H1 (cell line): ENCODE measurements around the gene NSG2. TPM values are rescaled to one million over a fixed set of nuclear protein-coding genes. Genes with fewer than 3 reads are reported as not detected.

ENCODE experiments used
- CTCF ChIA-PET: fragments of 300-600 bp; sonication (Branson Sonifier 250); formaldehyde crosslinking; loops from one replicate; lab custom pipeline; 2021; ENCODE audit not compliant: partially characterized antibody; lab: Charles Lee
- POLR2A ChIA-PET: fragments of 300-600 bp; sonication (Branson Sonifier 250); formaldehyde crosslinking; loops from one replicate; lab custom pipeline; 2021; ENCODE audit warnings: inconsistent platforms; ENCODE audit not compliant: partially characterized antibody; lab: Charles Lee
- DNase-seq, 2 experiments: peaks; one replicate each; pipeline versions ENCODE4 v3.0.0 to v3.0.0-alpha.2; 2010 to 2022; ENCODE audit warnings: low spot score in 2 of 2, low read depth in 1 of 2, mixed read lengths in 1 of 2
- FAIRE-seq: peaks from 2 replicates; lab custom pipeline; 2011; peaks lifted over from hg19 to GRCh38; lab: Jason Lieb, UNC
- H2AFZ ChIP-seq: 2 replicates; pipeline ENCODE4 v1.8.1; 2012; ENCODE audit warnings: low read length, inconsistent platforms
- H2AK5ac ChIP-seq: 2 replicates; pipeline ENCODE4 v1.6.1; 2013; ENCODE audit warnings: low read depth, low read length
- H2BK120ac ChIP-seq: replicated peaks from 2 replicates; pipeline ENCODE3; 2013; ENCODE audit warnings: low read depth, low read length, inconsistent platforms
- H2BK12ac ChIP-seq: 2 replicates; pipeline ENCODE4 v1.6.1; 2013; ENCODE audit warnings: low read depth, low read length
- H2BK15ac ChIP-seq: 2 replicates; pipeline ENCODE4 v1.6.1; 2013; ENCODE audit warnings: low read length
- H2BK20ac ChIP-seq: 2 replicates; pipeline ENCODE4 v1.6.1; 2013; ENCODE audit warnings: low read length
- H2BK5ac ChIP-seq: 2 replicates; pipeline ENCODE4 v1.6.1; 2013; ENCODE audit warnings: low read depth, low read length
- H3K14ac ChIP-seq: 2 replicates; pipeline ENCODE4 v1.6.1; 2013; ENCODE audit warnings: inconsistent platforms; ENCODE audit not compliant: insufficient read length
- H3K18ac ChIP-seq: 2 replicates; pipeline ENCODE4 v1.6.1; 2013; ENCODE audit warnings: low read length; ENCODE audit errors: extremely low read depth
- H3K23ac ChIP-seq: 2 replicates; pipeline ENCODE4 v1.6.1; 2013; ENCODE audit warnings: inconsistent platforms; ENCODE audit not compliant: insufficient read length
- H3K23me2 ChIP-seq: 2 replicates; pipeline ENCODE4 v1.6.1; 2013; ENCODE audit warnings: low read depth, low read length
- H3K27ac ChIP-seq: 2 replicates; pipeline ENCODE4 v1.6.1; 2011; ENCODE audit warnings: low read depth, low read length, inconsistent platforms
- H3K27me3 ChIP-seq, 4 experiments: replicated peaks in 1 of 4; 1 replicate in 1 of 4; 2 replicates in 3 of 4; pipeline versions ENCODE4 v1.6.1 to v1.8.1; 2011 to 2013; ENCODE audit warnings: low read length in 3 of 4, mild to moderate bottlenecking in 3 of 4, inconsistent platforms in 2 of 4, mixed read lengths in 2 of 4, moderate library complexity in 1 of 4; ENCODE audit not compliant: control insufficient read depth in 3 of 4, insufficient read depth in 3 of 4; ENCODE audit errors: extremely low read depth in 1 of 4
- H3K36me3 ChIP-seq, 4 experiments: 2 replicates each; pipeline versions ENCODE4 v1.6.1 to v1.8.1; 2011 to 2013; ENCODE audit warnings: mild to moderate bottlenecking in 4 of 4, low read length in 3 of 4, moderate library complexity in 2 of 4, control low read depth in 1 of 4, inconsistent platforms in 1 of 4; ENCODE audit not compliant: insufficient read depth in 4 of 4, control insufficient read depth in 2 of 4
- H3K4ac ChIP-seq: replicated peaks from 2 replicates; pipeline ENCODE3; 2013; ENCODE audit warnings: low read length, low read depth, mixed read lengths, inconsistent platforms; ENCODE audit not compliant: insufficient read length
- H3K4me1 ChIP-seq, 4 experiments: replicated peaks in 1 of 4; 1 replicate in 1 of 4; 2 replicates in 3 of 4; pipeline versions ENCODE4 v1.6.1 to v1.8.1; 2011 to 2013; ENCODE audit warnings: low read length in 3 of 4, inconsistent platforms in 2 of 4, mixed read lengths in 1 of 4; ENCODE audit not compliant: insufficient read depth in 4 of 4, control insufficient read depth in 3 of 4
- H3K4me2 ChIP-seq, 2 experiments: 2 replicates each; pipeline versions ENCODE4 v1.6.1 to v1.8.1; 2011 to 2013; ENCODE audit warnings: low read depth in 2 of 2, low read length in 2 of 2, control low read depth in 1 of 2, inconsistent platforms in 1 of 2, mild to moderate bottlenecking in 1 of 2; ENCODE audit not compliant: insufficient read depth in 1 of 2
- H3K4me3 ChIP-seq, 4 experiments: fragments of 200-600, 300-600 bp in 1 of 4; sonication (generic), shearing (Covaris generic), sonication (Bioruptor Twin) in 1 of 4; 2 replicates each; pipeline versions ENCODE4 v1.5.1 to v1.8.1; 2011 to 2016; ENCODE audit warnings: low read length in 4 of 4, low read depth in 3 of 4, control low read depth in 2 of 4, inconsistent platforms in 2 of 4, mild to moderate bottlenecking in 2 of 4, mixed read lengths in 1 of 4, moderate library complexity in 1 of 4; ENCODE audit not compliant: insufficient read depth in 2 of 4; ENCODE audit errors: extremely low read depth in 1 of 4
- H3K56ac ChIP-seq: replicated peaks from 2 replicates; pipeline ENCODE3; 2013; ENCODE audit warnings: low read depth, mild to moderate bottlenecking, mixed read lengths, low read length, inconsistent platforms; ENCODE audit not compliant: insufficient read length
- H3K79me1 ChIP-seq: 2 replicates; pipeline ENCODE4 v1.6.1; 2013; ENCODE audit warnings: low read depth, low read length, control low read depth
- H3K79me2 ChIP-seq, 2 experiments: 2 replicates each; pipeline versions ENCODE4 v1.6.1 to v1.8.1; 2012 to 2013; ENCODE audit warnings: low read length in 2 of 2, mild to moderate bottlenecking in 2 of 2, inconsistent platforms in 1 of 2; ENCODE audit not compliant: insufficient read depth in 2 of 2, control insufficient read depth in 1 of 2
- H3K9ac ChIP-seq, 4 experiments: replicated peaks in 1 of 4; 1 replicate in 1 of 4; 2 replicates in 3 of 4; pipeline versions ENCODE4 v1.6.1 to v1.8.1; 2011 to 2013; ENCODE audit warnings: low read depth in 3 of 4, low read length in 3 of 4, control low read depth in 2 of 4, mild to moderate bottlenecking in 2 of 4, moderate library complexity in 2 of 4, inconsistent platforms in 1 of 4; ENCODE audit errors: extremely low read depth in 1 of 4
- H3K9me3 ChIP-seq, 2 experiments: 2 replicates each; pipeline versions ENCODE4 v1.6.1 to v1.8.1; 2012 to 2013; ENCODE audit warnings: mild to moderate bottlenecking in 2 of 2, moderate library complexity in 2 of 2, control low read depth in 1 of 2, inconsistent platforms in 1 of 2, low read depth in 1 of 2, low read length in 1 of 2, mixed read lengths in 1 of 2; ENCODE audit not compliant: insufficient read depth in 2 of 2
- H4K20me1 ChIP-seq, 2 experiments: replicated peaks in 1 of 2; 2 replicates each; pipeline versions ENCODE3 to v1.8.1; 2011 to 2013; ENCODE audit warnings: inconsistent platforms in 2 of 2, low read length in 2 of 2, mild to moderate bottlenecking in 1 of 2; ENCODE audit not compliant: insufficient read depth in 2 of 2, control insufficient read depth in 1 of 2
- H4K5ac ChIP-seq: 2 replicates; pipeline ENCODE4 v1.6.1; 2013; ENCODE audit warnings: low read length, low read depth, mixed read lengths, inconsistent platforms; ENCODE audit not compliant: insufficient read length
- H4K8ac ChIP-seq: 2 replicates; pipeline ENCODE4 v1.8.0; 2013; ENCODE audit warnings: mild to moderate bottlenecking, moderate library complexity, low read length, inconsistent platforms; ENCODE audit not compliant: insufficient read depth; ENCODE audit errors: extremely low read depth
- H4K91ac ChIP-seq: replicated peaks from 2 replicates; pipeline ENCODE3; 2013; ENCODE audit warnings: low read length, mixed read lengths, inconsistent platforms; ENCODE audit not compliant: insufficient read length
- BCL11A ChIP-seq, 2 experiments: IDR thresholded peaks; one replicate each; pipeline ENCODE4 v1.6.1; 2011; ENCODE audit warnings: low read depth in 2 of 2, low read length in 2 of 2, mild to moderate bottlenecking in 2 of 2
- BRCA1 ChIP-seq: IDR thresholded peaks from 2 replicates; pipeline ENCODE4 v1.6.1; 2012; ENCODE audit warnings: low read depth, low read length, improper control_type of control experiment
- CBX8 ChIP-seq: fragments of 300-800, 300-1000 bp; sonication (generic); IDR thresholded peaks from 2 replicates; pipeline ENCODE4 v1.7.1; 2016; ENCODE audit warnings: low read depth, low read length, borderline replicate concordance
- CEBPB ChIP-seq: IDR thresholded peaks from 2 replicates; pipeline ENCODE4 v1.6.1; 2012; ENCODE audit warnings: low read depth, low read length
- GTF2F1 ChIP-seq: IDR thresholded peaks from 2 replicates; pipeline ENCODE4 v1.6.1; 2012; ENCODE audit warnings: low read depth, low read length, improper control_type of control experiment, borderline replicate concordance
- KDM4A ChIP-seq: IDR thresholded peaks from one replicate; pipeline ENCODE4 v1.7.1; 2012; ENCODE audit warnings: low read depth, mild to moderate bottlenecking, moderate library complexity, low read length, inconsistent platforms; ENCODE audit not compliant: severe bottlenecking
- NRF1 ChIP-seq: IDR thresholded peaks from 2 replicates; pipeline ENCODE4 v1.6.1; 2011; ENCODE audit warnings: mild to moderate bottlenecking, low read depth, low read length, improper control_type of control experiment
- POLR2AphosphoS5 ChIP-seq: IDR thresholded peaks from 2 replicates; pipeline ENCODE4 v1.6.1; 2011; ENCODE audit warnings: low read depth, low read length
- SIX5 ChIP-seq: IDR thresholded peaks from 2 replicates; pipeline ENCODE4 v1.6.1; 2011; ENCODE audit warnings: mild to moderate bottlenecking, low read depth, low read length
- TAF7 ChIP-seq: optimal IDR thresholded peaks from 2 replicates; pipeline ENCODE3; 2011; ENCODE audit warnings: low read depth, mild to moderate bottlenecking, inconsistent platforms, low read length, moderate library complexity, borderline replicate concordance
- ZNF274 ChIP-seq: IDR thresholded peaks from 2 replicates; pipeline ENCODE4 v1.7.0; 2012; ENCODE audit warnings: low read length, borderline replicate concordance; ENCODE audit errors: extremely low read depth
- WGBS, 2 experiments: shearing (Covaris generic) in 1 of 2; methylation state at CpG; one replicate each; pipeline versions ENCODE4 v1.1.6 to v1.1.7; 2013 to 2015; ENCODE audit warnings: low lambda C conversion rate in 2 of 2, mixed read lengths in 2 of 2, inconsistent platforms in 1 of 2, low coverage in 1 of 2, missing lambda C conversion rate in 1 of 2; ENCODE audit not compliant: insufficient replicate concordance in 2 of 2, insufficient coverage in 1 of 2, insufficient read length in 1 of 2; ENCODE audit errors: extremely low coverage in 1 of 2, missing lambda C conversion rate in 1 of 2; 5-methylcytosine and 5-hydroxymethylcytosine counted together
- polyA plus RNA-seq, 7 experiments: library from polyadenylated mRNA; depleted of rRNA in 3 of 7; stranded (reverse) in 5 of 7; unstranded in 2 of 7; fragments of >200 nt in 5 of 7; fragments of 200-250 nt in 2 of 7; gene quantifications; 1 replicate in 5 of 7; 2 replicates in 1 of 7; 4 replicates in 1 of 7; pipeline versions ENCODE4 v1.2.1 to v1.2.3, GENCODE V29; 2011 to 2013; ENCODE audit warnings: missing spikeins in 2 of 7, mixed read lengths in 2 of 7
- total RNA-seq: library from RNA; stranded (reverse); fragmentation: NEBNext Ultra II Directional; extraction: Animal tissue kit (Norgen Biotek cat#: 25700); gene quantifications from 2 replicates; pipeline ENCODE4 v1.2.1, GENCODE V29; 2021

NSG2 gene
- total and polyA plus RNA-seq, 2 of the 8 experiments (the other 6 are each of a cell fraction or from before 2014, with no cell fraction given), result 0.56 to 0.78 TPM

DNA sequence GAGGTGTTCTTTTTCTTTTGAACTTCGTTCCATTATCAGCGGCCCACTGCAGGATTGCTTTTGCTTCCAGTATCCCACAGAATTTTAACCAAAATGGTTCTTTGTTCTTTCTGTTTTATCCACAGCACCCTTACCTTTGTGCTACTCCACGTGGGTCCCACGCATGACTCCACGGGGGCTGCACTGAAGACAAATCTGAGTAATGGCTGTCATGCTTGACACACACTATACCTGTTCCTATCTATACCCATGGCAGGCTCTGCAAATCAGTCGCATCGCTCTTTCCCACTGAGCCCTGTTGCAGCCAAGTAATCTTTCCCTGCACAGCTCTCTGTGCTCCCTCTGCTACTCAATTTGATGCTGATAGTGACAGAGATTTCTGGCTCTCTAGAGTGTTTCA lies 69.7 kb downstream of the NSG2 start:
- no peak overlapping the region for H2BK20ac ChIP-seq
- no peaks in the 10 kb centered on the region for H3K4me1 ChIP-seq
- no peak overlapping the region for H2BK15ac ChIP-seq
- H3K79me2 ChIP-seq, result no peaks in the 10 kb centered on the region
- CTCF ChIA-PET, result no interaction called here
- H3K9me3 ChIP-seq, result no peaks in the 10 kb centered on the region
- WGBS, 2 experiments, result 88% methylated on average over 7 of the region's 7 CpGs; no CpG with 5 or more reads in 1 of the 2 experiments
- no peak overlapping the region for H3K4ac ChIP-seq
- no peak overlapping the region for H4K8ac ChIP-seq
- no peak overlapping the region for H2AK5ac ChIP-seq
- H3K27me3 ChIP-seq, result no peaks in the 10 kb centered on the region
- H3K79me1 ChIP-seq, result no peaks in the 10 kb centered on the region
- DNase-seq, result no peak
- H2BK120ac ChIP-seq, result no peak overlapping the region
- H4K5ac ChIP-seq, result no peak overlapping the region
- no peak overlapping the region for H3K23ac ChIP-seq
- H3K18ac ChIP-seq, result no peak overlapping the region
- no peak overlapping the region for H3K9ac ChIP-seq
- POLR2A ChIA-PET, result no interaction called here
- no peak for FAIRE-seq
- H3K27ac ChIP-seq, result no peak overlapping the region
- peaks cover 2% of the 10 kb centered on the region; the same call in 1 of the 2 replicates for H3K23me2 ChIP-seq
- no peak overlapping the region for H4K91ac ChIP-seq
- no peak overlapping the region for H2AFZ ChIP-seq
- H3K4me2 ChIP-seq, result no peak overlapping the region
- no peaks in the 10 kb centered on the region for H3K36me3 ChIP-seq
- H3K4me3 ChIP-seq, result no peak overlapping the region
- no peak overlapping the region for H3K56ac ChIP-seq
- H2BK5ac ChIP-seq, result no peak overlapping the region
- TF ChIP-seq GTF2F1, result no peak
- no peak for TF ChIP-seq POLR2AphosphoS5
- TF ChIP-seq ZNF274, result no peak
- TF ChIP-seq CBX8, result no peak
- TF ChIP-seq CEBPB, result no peak
- TF ChIP-seq BCL11A (IDR thresholded peaks at IDR 0.05; ENCODE audit: low read depth in 2 of 2, low read length in 2 of 2), result no peak
- TF ChIP-seq BRCA1, result no peak
- no peak for TF ChIP-seq KDM4A
- no peak for TF ChIP-seq SIX5
- TF ChIP-seq TAF7, result no peak
- TF ChIP-seq NRF1, result no peak
- no peak overlapping the region for H3K14ac ChIP-seq
- H4K20me1 ChIP-seq, result no peaks in the 10 kb centered on the region
- H2BK12ac ChIP-seq, result no peak overlapping the region
